Measurements from ENCODE around the gene ATP12A. TPM values are rescaled to one million over a fixed set of nuclear protein-coding genes. Genes with fewer than 3 reads are reported as not detected.

Gene ATP12A
- total RNA-seq: 0.10 TPM

DNA sequence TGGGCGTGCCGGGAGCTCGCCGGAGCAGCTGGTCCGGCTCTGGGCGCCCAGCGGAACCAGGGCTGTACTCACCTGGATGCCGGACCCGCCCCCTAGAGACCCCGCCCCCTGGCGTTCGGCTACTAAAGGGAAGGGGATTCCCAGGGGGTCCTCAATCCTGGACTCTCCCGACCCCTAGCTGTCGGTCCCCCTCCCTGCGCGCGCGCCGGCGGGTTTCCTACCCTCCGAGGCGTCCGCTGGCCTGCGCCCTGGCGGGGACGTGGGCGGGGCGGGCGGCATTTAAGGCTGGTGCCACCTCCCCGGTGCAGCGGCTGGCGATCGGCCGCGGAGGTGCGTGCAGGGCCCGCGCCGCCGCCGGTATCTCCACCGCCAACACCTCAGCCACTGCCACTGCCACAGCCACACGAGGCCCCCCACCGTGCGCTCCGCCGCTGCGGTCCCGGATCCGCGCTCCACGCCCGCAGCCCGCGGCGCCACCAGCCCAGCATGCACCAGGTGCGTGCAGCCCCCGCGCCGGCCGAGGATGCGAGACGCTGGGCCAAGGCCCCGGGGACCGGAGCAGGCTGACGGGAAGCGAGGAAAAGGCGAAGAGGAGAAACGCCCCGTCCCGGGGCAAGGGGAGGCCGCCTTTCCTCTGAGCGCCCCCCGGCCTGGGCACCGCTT, at the start of gene ATP12A:
Gene ATP12A (plus strand): TSS at position 151 of the 663 bp plus-strand sequence. CDS start 336 bp downstream, at position 487.
- DNase-seq (ENCODE audit: low spot score): no peak

DNA sequence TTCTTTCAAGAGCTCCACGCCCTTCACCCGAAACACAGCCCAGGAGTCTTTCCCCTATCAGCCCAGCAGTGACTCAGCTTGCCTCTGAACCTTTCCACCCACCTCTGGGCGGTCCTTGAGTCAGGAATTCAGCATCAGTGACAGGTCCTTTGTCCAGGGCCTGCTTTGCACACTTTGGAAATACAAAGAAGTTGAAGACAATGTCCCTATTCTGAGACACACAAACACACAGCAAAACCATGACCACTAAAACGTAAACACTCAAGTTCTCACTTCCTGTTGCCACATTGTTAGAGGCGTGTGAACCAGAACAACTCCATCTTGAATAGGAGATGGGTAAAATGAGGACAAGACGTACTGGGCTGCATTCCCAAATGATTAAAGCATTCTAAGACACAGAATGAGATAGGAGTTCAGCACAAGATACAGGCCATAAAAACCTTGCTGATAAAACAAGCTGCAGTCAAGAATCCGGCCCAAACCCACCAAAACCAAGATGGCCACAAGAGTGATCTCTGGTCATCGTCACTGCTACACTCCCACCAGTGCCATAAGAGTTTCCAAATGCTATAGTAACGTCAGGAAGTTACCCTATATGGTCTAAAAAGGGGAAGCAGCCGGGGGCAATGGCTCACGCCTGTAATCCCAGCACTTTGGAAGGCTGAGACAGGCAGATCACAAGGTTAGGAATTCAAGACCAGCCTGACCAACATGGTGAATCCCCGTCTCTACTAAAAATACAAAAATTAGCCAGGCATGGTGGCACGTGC, 49.2 kb upstream of the ATP12A start:
- no peak for DNase-seq (ENCODE audit: low spot score)

DNA sequence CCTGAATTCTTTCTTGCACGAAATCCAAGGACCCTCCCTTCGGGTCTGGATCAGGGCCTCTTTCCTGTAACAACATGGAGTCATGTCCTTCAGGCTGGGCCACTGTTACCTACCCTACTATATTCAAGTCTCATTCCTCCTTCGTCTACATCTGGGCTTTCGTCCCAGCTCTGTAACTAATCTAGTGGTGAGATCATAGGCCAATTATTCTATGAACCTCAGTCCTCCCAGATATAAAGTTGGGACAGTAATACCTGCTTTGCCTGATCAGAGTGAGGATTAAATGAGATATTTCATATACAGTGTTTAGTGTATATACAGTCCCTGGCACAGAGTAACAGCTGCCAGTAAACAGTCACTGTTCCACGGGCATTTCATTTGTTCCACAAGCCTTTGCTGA, 48.3 kb upstream of the ATP12A start:
- no peak for DNase-seq (ENCODE audit: low spot score)

DNA sequence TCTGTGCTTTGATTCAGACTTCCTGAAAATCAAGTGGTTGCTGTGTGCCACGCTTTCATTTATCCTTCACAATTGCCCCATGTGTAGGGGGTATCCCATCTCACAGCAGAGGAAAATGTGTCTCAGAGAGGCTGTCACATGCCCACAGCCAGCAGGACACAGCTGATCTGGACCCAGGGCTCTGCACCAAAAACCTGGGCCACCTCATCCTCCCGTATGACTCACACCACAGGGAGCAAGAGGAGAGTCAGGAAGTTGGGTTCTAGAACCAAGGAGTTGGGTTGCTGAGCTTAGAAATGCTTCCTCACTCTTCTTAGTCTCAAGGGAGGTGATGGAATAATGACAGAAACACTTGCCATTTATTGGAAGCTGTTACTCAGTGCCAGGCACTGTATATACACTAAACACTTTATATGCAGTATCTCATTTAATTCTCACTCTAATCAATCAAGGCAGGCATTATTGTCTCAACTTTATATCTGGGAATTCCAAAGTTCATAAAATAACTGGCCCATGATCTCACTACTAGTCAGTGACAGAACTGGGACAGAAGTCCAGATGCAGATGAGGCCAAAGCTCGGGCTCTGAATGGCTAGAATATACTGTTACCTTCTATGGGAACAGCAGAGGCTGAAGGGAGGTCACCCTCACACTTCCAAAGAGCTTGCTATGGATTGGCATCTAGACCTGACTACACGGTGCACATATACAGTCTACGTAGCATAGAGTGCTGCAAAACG, 47.7 kb upstream of the ATP12A start:
- no peak for DNase-seq (ENCODE audit: low spot score)

DNA sequence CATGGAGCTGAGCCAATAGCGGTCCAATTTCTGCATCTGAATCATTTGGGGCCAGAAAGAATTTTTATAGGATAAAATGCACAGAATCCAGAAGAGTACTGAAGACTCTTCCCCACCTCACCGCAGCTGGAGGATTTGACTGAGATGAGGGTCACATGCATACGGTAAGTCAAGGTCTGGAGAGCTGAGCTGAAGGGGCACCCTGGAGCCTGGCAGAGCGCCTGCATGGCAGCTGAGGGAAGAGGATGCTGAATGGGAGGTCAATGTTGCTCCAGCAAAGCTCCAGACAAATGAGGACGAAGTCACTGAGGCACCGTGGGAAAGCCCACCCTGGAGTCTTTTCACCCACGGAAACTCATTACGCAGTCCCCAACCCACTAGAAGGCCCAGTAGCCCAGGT, 43.4 kb upstream of the ATP12A start:
- DNase-seq (ENCODE audit: low spot score): no peak

DNA sequence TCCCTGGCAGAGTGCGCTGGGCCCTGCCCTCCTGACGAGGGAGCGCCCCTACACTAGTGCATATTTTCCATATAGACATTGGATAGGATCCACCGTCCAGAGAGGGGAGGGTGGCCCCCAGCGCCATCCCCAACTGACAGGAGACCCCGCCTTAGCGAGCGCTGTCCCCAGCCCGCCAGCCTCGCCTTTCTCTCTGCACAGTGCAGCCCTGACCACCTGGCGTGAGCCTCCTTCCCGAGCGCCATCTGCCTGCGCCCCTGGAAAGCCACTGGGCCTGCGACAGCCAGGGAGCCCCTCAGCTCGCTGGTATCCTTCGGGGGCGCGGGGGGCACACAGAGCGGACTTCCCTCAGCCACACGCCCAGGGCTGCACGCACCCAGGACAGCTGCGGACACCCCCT, 42.1 kb upstream of the ATP12A start:
- DNase-seq (ENCODE audit: low spot score): no peak

DNA sequence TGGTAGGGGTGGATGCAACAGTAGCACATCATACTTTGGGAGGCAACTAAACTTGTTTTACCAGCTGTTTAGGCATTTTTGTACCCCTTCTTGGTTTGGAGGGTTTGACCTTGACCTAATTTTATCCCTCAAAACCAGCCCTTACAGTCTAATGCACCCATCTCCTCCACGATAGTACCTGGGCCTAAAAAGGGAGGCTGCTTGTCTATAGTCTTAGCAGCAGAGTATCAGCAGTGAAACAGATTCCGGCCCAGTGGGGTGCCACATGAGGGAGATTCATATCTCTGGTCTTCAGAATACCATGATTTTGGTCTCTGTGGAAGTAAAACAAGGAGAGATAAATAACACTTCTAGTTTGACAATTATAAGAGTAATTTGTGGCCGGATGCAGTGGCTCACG, 39.5 kb upstream of the ATP12A start:
- no peak for DNase-seq (ENCODE audit: low spot score)

DNA sequence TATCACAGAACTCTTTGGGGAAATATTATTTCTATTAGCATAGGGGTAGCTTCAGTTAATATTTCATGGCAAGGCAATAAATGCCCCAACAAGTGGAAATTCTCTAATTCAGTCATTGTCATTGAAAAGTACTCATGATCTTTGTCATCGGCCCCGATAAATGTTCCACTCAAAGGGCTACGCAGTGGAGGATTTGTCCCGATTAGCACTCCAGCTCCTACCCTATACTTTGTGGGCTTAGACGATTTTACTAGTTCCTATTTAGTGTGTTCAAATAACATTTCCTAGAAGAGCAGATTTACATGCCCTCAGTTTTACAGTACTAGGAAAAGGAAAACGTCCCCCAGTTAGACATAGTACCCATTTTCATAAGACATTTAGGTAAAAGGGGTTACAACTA, 38.0 kb upstream of the ATP12A start:
- no peak for DNase-seq (ENCODE audit: low spot score)

DNA sequence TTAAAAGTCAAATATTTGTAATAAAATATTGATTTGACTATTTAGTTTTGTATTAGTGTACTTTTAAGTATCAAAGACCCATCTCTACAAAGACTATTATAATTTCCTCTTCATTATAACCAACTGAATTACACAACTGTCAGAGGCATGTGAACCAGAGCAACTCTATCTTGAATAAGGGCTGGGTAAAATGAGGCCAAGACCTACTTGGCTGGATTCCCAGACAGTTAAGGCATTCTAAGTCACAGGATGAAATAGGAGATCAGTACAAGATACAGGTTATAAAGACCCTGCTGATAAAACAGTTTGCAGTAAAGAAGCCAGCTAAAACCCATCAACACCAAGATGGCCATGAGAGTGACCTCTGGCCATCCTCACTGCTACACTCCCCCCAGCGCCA, 36.2 kb upstream of the ATP12A start:
- DNase-seq (ENCODE audit: low spot score): no peak

DNA sequence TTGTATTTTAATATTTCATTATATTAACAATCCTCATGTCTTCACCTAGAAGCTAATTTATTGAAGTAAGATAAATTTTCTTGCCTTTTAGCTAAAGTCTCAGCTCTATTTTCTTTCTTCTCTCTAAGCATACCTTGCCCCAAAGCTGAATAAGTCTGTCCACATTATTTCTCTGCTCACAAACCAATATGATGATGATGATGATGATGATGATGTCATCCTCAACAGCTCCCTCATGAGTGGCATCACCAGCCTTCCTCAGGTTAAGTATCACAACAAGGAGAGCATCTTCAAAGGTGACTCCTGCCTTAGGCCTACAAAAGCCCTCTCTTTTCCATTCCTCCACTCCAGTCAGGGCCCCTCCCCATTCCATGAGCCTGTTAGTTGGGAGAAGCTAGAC, 31.9 kb upstream of the ATP12A start:
- no peak for DNase-seq (ENCODE audit: low spot score)

DNA sequence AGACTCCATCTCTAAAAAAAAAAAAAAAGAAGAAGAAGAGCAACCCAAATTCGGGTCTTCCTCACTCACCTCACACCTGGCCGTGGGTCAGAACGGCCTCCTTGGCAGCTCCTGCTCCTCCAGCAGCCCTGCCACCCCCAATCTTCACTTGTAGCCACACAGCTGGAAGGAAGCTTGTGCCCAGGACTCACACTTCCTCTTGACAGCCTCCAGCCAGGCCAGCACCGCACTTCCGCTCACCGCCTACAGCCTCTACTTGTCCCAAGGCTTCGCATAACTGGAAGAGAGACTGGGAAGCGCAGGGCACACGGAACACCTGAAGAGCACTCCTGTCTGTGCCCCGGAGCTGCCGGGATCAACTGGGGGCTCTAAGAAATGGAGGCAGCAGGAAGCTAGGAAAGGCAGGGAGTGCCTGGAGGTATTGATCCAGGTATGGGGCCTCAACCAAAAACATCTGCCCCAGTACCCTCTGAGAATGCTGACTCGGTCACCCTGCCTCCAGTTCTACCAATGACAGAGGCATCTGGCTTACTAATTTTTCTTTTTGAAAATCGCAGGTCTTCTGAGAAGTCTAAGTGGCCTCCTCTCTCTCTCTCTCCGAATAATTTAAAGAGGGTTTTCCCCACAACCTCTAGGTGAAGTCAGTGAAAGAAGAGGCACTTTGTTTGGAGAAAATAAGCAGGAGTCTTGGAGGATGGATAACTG, 31.1 kb upstream of the ATP12A start:
- no peak for DNase-seq (ENCODE audit: low spot score)

DNA sequence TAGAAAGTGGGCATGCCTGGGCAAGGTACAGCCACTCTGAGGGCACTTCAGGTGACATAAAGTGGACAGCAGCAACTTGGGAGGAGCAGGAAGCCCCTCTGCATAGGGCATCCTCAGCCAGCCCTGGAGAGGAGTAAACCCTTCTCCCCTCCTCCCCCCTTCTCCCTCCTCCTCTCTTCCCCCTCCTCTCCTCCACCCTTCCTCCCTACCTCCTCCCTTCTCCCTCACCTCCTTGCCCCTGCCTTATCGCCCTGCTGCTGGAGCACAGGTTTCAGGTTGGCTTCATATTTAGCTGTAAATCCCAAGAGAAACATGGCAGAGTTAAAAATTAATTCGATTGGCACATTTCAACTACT, 30.5 kb upstream of the ATP12A start:
- no peak for DNase-seq (ENCODE audit: low spot score)

DNA sequence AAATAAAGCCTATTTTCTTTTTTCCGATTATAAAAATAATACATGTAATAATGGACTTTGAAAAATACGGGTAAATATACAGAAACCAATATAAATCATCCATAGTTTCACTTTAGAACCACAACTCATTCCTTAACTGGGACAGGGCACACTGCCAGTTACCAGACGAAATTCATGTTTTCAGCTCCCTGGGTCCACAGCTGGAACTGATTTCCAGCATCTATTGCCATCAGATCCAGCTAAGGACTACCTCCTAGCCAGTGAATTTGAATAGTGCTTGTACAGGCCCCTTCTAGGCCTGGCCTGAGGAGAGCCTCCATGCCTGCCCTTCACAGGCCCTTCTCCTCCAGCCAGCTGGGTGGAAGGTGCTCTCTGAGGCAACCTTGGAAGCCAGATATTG, 30.0 kb upstream of the ATP12A start:
- DNase-seq (ENCODE audit: low spot score): no peak

DNA sequence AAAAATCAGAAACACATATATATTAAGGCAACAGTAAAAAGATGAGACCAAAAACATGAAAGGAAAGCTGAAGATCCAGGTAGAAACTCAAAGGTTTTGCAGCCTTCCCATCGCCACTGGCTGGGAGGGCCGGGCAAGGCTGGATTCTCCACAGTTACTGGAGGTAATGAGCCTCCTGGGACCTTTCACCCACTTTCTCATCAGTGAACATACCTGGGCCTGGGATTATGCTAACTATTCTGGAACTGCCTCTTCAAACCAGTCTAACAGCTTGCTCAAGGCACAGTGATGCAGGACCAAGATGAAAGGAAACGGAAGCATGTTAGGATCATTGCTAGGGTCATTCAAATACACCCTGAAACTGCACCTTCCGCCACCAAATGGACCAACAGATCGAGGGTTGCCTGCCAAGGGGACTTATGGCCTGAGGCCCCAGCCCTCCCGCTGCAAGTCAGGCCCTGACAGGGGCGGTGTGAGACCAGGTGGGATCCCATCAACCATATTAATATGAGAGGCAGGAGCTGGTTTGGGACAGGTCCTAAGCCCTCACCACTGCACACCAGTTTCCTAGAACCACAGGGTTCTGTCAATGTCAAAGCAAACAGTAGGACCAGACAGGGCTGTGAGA, 28.4 kb upstream of the ATP12A start:
- no peak for DNase-seq (ENCODE audit: low spot score)

DNA sequence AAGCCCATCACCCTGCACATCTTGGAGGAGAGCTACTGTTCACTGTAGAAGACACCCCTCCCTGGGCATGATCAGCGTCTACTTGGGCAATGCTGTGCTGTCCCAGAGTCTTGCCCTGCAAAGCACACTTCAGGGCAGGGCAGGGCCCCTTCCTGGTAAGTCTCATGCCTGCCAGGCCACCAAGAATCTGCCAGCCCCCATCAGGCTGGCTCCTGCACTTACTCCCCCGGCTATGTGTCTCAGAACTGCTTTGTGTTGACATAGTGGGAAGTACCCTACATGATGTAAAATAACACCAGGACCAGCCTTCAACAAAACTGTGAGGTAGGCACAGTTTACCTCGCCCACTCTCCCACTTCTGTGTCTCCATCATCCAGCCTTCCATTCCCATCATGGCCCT, 27.8 kb upstream of the ATP12A start:
- no peak for DNase-seq (ENCODE audit: low spot score)

DNA sequence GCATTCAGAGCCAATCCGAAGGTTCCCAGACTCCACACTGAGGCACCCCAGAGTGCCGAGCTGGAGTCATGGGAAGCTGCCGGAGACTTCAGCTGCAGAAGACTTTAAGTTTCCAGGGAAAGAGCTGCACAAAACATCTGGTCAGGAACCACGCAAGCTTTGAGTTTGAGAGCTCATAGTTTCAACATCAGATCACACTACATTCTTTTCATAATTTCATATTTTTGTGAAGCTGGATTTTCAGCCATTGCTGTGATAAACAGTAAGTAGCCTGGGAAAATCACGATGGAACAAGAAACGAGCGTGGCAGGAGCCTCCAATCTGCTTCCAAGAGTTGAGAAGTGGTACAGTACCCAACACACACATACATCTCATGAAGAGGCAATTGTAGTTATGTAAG, 25.5 kb upstream of the ATP12A start:
- no peak for DNase-seq (ENCODE audit: low spot score)

DNA sequence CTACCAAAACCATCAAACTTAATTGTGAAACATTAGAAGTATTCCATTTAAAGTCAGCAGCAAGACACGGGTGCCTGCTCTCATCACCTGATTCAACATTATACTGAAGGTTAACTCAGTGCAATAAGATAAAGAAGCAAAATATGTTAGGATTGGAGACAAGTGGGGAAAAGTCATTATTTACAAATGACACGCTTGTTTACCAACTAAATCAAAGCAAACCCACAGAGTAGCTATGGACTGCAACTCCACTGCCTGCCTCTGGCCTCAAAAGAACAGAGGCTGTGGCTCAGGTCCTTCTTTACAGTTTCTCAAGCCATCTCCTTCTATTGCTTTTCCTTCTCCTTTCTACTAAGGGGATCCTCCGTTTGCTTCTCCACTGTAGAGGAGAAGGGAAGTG, 21.0 kb upstream of the ATP12A start:
- DNase-seq (ENCODE audit: low spot score): no peak

DNA sequence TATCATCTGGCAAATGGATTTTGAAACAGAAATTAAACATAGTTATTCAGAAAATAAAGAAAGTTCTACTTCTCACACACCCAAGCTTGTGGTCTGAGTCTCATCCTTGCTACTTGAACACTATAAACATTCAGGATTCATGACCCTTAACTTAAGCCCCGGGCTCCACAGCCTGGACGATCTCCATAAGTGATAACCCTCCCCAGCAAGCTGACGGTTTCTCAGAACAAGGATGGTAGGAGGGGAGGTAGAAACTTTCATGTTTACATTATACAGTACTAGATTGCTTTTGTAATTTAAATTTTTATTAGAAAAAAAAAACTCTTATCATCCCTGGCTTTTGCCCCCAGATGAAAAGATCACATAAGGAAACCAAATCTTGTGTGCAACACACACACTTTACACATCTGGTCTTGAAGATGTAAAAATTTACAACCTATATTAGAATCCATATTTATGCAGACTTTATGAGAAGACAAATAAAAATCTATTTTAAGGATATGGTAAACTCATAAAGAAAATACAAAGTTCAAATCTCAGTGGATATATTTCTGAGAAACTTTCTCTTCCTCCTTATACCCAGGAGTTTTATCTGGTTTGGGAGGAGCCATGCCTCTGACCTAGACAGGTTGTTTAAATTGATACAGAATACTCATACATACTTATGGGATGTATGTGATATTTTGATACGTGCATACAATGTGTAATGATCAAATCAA, 20.0 kb upstream of the ATP12A start:
- DNase-seq (ENCODE audit: low spot score): no peak

DNA sequence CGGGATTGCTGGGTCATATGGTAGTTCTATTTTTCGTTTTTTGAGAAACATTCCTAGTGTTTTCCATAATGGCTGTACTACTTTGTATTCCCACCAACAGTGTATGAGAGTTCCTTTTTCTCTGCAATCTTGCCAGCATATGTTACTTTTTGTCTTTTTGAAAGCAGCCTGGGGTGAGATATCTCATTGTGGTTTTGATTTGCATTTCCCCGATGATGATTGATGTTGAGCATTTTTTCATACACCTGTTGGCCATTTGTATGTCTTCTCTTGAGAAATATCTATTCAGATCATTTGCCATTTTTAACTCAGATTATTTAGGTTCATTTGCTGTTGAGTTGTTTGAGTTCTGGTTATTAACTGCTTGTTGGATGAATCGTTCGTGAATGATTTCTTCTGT, 18.5 kb upstream of the ATP12A start:
- no peak for DNase-seq (ENCODE audit: low spot score)

DNA sequence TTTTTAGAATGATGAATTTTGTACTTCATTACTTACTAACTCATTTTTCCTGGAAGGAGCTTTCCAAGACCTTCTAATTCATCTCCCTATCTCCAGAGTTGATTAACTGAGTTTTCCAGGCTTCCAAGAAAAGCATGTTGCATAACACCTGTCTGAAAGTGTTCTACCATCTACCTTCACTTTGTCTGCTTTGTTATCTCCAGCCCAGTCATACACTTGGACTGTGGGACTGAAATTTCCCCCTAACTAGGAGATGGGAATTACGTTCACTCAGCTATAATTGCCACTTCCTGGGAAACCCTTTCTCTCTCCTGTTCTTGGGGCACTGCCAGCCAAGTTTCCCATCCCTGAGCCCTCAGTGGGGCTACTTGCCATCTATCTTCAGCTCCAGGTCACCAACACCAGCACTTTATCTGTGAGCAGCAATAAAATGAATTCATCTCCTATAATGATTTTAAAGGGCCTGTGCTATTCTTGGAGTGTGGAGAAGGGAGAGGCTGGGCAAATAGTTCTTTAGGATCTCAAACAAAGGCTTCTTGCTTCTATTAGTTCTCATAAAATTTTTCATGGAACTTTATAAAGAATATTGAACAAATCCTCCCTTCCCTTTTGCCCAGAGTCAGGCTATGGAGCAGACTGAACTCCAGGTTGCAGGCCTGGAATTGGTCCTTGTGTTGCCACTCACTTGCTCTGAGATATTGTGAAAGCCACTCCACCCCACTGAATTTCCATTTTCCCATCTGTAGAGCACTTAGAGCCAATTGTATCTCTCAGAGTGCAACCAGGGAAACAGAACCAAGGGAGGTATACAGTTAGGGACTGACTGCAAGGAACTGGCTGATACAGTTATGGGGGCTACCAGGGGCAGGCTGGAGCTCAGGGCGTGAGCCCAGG, 17.8 kb upstream of the ATP12A start:
- no peak for DNase-seq (ENCODE audit: low spot score)

Data from ureter (tissue), 1 donor.